Embryonic facial prominence (tissue), 1 donor: ENCODE measurements around the gene COL9A2.
A peak's percentile ranks its signal among the peaks of the same experiment; 100 is the strongest.

ENCODE experiments used
- DNase-seq: peaks from one replicate; pipeline ENCODE4 v3.0.0-alpha.2; 2016; ENCODE audit errors: extremely low spot score

COL9A2 gene

DNA sequence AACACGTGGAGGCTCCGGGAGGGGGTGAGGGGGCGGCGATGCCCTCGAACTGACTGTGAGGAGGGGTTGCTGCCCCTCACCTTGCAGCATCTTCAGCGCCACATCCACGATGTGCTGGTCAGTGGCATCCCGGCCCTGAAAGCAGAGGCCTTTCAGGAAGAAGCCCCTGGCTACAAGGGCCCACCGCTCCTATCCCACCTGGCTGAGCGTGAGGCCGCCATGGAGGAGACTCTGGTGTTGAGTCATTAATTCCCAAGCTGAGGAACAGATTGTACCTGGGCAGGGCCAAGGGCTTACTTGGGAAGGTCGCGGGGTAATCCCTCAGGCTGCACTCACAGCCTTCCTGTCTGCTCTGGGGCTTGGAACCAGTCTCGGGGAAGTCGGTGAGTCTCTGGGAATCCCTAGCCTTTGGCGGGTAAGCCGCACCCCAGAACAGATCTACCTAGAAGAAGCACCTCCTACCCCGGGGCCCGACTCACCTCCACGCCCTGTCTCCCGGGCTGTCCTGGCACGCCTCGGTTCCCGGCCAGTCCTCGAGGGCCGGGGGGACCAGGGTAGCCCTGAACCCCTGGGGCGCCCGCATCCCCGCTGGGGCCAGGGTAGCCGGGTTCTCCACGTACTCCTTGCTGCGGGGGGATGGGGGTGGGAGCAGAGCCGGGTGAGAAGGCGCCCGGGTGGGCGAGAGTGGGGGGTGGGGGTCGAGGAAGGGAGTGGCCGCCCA is 13.9 kb downstream of the COL9A2 start:
- no peak for DNase-seq

DNA sequence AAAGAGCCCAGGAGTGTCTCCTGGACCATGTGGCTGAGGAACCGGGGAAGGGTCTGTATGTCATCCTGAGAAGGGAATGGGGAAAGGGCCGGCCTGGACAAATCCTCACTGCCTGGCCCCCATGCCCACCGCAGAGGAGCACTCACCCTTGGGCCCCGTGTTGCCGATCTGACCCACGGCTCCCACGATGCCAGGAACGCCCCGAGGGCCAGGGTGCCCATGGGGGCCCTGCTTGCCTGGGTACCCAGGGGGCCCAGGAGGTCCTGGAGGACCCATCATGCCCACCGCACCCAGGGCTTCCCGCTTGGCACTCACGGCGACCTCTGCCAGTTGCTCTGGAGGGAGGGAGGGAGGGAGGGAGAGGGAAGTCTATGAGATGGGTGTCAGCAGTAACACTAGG is 14.6 kb downstream of the COL9A2 start:
- no peak for DNase-seq

DNA sequence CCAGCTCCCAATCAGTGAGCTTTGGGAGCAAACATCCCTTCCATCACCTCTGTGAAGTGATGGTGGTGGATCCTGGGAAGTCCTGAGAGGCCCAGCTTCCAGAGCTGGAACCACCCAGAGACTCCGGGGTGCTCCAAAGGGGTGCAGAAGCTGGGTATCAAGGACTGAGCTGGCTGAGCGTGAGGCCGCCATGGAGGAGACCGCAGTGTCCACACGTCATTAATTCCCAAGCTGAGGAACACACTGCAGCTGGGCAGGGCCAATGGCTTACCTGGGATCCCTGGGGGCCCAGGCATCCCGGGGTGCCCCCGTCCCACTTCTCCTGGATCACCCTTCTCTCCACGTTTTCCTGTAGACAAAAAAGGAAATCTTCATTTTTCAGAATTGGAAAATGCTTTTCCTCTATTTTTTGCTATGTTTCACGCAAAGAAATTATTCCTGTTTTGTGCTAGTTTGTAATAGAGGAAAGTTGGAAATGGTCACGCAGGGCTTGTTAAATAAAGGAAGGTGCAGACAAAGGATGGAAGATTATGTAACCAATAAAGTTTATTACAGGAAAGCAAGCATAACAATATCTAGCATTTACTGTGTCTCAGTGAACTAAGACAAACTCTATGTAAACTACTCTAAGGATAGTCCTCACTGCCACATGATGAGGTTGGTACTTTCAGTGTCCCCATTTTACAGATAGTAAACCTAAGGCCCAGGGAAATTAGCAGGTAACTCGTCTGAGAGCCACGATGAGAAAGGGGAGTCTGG is 15.4 kb downstream of the COL9A2 start:
- no peak for DNase-seq

DNA sequence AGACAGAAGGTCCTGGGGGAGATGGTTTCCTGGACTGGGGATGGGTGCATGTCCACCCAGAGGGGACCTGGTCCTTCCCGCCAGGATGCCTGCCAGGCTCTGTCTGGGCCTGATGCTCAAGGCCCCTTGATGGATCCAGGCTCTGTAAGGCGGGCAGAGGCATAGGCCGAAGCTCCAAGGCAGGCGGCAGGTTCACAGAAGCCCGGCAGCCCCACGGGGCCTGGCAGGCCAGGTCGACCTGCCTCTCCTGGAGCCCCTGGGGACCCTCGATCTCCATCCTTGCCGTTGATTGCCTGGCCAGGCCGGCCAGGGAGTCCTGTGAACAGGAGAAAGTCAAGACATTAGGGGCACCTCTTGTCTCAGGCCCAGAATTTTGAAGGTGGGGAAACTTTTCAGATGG is 16.0 kb downstream of the COL9A2 start:
- DNase-seq: no peak

DNA sequence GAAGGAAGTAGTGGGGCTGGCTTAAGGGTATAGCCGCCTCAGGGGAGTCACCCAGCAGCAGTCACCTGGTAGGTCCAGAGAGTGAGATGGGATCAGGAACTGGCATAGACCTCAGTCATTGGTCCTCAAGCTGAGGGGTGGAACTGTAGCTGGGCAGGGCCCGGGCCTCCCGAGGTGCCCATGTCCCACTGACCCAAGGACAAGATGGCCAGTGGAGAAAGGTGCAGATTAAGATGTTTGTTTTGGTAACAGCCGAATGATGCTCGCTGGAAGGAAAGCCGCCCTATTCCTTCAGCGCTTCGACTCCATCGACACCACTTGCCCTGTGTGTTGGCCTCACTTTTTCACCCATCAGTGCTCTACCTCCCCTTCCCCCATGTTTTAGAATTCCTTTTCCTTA is 16.4 kb downstream of the COL9A2 start:
- no peak for DNase-seq

DNA sequence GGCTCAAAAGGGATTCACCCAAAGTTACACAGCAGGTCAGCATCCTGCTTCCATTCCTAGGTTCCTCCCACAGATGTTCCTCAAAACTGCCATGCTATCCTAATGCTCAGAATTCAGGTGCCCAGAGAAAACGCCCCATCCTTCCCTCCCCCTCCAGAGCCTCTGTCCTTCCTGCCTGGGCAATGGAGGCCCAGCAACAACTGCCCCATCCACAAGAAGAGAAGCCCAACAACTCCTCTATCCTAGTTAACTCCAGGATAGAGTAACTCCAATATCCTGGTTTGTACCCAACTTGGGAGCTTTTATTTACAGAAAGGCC is 16.9 kb downstream of the COL9A2 start:
- DNase-seq: no peak

DNA sequence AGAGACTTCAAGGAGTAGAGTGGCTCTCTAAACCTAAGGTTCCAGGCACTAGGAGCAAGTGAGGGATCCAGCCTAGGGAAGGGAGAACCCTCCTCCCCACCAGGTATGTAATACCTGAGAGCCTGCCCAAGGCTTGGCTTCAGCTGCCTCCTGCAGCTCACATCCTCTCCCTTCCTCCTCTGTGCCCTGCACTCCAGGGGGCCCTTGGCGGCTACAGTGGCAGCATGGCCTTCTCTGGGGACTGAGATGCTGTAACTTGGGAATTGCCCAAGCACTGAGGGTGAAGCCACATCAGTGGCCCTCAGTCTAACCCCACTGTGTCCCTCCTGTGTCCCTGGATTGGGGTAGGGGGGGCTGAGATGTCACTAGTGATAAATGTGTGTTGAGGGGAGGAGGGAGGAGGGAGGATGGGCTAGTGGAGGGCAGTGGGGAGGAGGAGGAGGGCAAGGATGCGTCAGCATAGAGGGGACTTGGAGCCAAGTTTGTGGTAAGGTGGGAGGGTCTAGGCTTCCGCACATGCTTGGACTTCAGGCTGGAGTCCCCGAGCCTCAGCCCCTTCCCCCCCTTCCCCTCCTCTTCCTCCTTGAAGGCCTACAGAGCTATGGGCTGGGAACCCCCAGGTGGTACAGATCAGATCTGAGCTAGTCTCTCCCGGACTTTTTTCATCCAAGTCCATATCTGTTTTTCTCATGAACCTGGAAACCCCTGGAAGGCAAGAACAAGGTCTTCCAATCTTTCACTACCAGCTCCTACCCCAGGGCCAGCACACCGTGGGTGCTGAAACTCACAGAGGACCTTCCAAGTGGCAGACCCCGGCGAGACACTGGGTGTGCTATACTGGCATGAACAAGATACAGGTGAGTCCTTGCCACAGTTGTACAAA is 17.5 kb downstream of the COL9A2 start:
- DNase-seq: no peak

DNA sequence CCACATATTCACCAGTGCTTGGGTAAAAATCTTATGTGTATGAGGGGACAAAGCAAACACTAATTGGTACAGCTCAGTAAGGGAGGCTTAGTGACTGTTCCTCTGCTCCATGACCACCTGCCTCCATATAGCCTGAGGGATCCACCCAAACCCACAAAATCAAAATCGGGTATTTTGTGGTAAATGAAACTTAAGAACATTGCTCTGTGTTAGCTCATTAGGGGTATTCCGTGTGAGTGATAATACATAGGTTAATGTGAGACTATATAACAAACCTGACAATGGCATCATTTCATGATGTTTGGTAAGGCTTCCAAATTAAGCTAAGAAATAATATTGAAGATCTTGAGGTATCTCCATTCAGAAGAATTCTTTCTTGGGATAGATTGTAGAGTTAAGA is 25.8 kb downstream of the COL9A2 start:
- DNase-seq: no peak

DNA sequence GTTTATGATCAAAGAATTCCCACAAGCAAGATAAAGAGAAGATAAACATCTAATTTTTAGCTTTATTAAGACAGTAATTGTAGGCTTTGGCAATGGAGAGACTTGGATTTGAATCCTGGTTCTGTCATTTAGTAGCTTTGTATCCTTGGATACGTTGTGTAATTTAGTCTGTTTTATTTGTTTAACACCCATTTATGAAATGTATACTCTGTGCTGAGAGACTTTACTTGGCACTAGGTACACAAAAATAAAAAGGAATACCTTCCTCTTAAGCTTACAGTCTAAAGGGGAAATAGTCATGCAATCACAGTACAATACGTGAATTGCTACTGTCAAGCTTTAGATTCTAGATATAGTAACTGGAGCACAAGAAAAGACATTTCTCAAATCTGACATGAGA is 35.2 kb downstream of the COL9A2 start:
- DNase-seq: no peak

DNA sequence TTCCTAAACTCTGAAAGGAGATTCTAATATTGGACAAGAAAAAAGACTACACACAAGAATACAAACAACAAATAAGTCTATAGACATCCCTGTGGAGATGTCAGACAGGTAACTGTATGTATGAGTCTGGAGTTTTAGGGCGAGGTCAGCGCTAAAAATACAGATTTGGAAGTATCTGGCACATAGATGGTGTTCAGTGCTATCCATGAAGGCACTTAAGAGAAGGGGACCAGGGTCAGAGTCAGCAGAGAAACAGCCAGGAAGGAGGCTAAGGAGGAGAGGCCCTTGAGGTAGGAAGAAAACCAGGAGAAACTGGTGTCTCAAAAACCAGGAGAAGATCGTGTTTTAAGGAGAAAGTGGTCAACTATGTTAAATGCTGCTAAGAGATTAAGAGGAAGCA is 41.0 kb downstream of the COL9A2 start:
- no peak for DNase-seq

DNA sequence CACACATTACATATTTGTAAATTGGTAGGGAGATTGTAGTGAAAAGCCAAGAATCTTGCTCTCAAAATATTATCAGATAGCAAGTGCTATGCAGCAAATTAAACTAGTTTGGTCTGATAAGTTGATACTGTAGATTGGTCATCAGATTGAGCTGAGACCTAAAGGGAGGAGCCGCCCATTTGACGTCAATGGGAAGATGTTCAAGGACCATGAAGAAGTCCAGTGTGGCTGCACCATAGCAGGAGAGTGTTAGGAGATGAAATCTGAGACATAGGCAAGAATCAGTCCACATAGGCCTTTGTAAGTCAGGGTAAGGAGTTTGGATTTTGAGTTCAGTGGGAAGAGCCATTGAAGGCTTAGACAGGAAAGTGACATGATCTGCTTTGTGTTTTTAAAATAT is 42.8 kb downstream of the COL9A2 start:
- no peak for DNase-seq

DNA sequence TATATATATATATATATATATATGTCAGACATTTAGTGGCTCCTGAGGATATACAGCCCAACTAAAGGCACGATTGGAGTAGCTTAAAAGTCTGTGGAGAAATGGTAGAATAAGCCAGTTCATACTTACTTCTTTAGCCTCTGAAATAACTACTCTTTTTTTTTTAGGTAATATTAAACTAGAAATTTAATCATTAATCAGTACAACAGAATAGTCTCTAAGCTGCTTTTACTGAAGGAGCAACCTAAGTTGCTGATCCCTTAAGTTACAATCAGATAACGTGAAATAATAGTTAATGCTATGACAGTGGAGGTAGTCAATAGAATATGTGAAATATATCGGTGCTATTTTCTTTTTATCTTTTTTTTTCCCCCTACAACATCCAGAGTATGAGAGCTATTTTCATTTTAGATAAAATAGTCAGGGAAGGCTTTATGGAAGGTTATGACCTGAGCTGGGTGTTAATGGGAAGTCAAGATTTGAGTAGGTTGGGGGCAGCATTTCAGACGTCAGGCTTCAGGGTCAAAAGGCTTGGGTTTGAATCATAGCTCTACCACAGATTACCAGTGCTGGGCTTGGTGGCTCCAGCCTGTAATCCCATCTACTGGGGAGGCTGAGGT is 43.4 kb downstream of the COL9A2 start:
- DNase-seq: no peak

DNA sequence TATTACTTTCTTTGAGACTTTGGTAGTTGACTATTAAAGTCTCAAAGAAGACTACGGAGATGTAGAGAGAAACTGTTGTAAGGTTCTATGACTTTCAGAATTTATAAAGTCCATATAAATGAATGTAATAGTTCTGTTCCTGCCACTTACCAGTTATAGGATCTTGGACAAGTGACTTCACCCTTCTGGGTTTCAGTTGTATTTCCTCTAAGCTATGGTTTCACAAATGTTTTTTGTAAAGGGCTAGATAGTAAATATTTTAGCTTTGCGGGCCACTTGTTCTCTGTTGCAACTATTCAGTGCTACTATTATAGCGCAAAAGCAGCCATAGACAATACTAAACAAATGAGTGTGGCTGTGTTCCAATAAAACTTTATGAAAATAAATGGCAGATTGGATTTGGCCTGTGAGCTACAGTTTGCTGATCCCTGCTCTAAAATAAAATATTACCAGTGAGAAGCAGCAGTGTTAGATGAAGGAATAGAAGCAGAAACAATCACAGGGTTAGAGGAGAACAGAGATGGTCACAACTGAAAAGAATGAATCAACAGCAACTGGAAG is 44.4 kb downstream of the COL9A2 start:
- no peak for DNase-seq

DNA sequence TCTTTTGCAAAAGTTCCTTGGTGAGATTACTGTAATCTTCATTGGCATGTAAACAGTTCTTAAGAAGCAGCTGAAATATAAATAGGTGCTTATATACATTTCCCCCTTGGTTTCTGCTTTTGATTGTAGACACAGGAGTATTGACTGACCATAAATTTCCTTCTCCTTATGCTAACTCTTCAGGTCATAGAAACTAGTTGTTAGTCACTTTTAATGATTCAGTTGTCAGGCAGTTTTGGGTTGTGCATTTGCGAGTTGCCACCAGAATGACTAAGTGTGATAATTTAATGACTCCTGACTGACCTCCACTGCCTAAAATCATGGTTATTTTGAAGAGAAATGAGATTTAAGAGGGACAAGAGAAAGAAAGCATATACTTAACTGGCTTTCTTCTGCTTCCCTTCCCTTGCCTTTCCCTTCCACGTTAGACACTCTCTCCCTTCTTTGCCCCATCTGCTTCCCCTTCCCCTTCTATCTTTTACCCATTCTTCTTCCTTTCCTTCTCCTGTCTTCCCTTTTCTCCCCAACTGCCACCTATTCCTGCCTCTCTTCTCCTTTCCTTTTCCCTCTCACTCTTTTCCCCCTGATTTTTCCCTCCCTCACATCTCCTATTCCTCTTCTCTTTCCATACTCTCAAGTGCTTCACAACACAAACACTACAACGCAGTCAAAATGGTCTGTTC is 46.8 kb downstream of the COL9A2 start:
- no peak for DNase-seq

DNA sequence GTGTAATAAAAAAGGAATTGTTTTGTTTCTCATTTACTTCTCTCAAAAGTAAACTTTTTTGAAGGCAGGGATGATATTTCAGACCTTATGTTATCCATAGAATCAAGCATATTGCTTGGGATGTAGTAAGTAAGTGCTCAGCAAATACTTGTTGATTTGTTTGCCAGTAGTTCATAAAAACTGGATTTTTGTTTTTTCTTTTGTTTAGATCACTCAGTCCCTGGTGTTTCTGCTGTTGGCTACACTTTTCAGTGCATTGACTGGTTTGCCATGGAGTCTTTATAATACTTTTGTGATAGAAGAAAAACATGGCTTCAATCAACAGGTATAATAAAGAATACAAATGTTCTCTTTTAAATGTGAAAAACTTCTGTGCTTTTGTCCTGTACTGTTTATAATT is 48.9 kb downstream of the COL9A2 start:
- DNase-seq: no peak

DNA sequence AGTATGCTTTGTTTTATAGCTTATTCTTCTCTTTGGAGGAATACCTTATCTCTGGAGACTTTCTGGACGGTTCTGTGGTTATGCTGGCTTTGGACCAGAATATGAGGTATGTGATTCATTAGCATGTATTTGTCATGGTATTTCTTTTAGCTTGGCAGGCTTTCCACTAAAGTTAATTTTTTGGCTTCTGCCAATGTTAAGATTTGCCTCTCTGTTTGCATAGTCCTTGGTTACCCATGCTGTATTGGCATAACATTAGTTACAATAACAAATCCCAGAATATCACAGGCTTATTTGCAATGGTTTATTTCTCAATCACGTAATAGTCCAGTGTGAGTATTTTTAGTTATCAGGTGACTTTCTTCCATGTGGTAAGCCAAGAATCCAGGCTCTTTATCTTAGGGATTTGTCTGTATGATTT is 49.3 kb downstream of the COL9A2 start:
- peak; percentile 44 for DNase-seq

DNA sequence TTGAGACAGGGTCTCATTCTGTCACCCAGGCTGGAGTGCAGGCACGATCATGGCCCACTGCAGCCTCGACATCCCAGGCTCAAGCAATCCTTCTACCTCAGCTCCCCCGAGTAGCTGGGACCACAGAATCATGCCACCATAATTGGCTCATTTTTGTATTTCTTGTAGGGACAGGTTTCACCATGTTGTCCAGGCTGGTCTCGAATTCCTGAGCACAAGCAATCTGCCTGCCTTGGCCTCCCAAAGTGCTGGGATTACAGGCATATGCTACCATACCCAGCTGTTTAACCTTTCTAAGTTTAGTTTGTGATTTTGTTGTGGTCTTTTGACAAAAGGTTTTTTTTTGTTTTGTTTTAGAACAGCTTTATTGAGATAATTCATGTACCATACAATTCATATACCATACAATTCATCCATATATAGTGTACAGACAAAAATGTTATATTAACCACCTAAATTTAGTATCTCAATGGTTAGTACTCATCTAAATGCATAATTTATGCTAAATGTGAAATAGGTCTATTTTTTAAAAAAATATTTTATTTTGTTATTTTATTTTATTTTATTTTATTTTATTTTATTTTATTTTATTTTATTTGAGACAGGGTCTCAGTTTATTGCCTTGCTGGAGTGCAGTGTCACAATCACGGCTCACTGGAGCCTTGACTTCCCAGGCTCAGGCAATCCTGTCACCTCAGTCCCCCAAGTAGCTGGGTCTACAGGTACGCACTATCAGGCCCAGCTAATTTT is 50.1 kb downstream of the COL9A2 start:
- no peak for DNase-seq

DNA sequence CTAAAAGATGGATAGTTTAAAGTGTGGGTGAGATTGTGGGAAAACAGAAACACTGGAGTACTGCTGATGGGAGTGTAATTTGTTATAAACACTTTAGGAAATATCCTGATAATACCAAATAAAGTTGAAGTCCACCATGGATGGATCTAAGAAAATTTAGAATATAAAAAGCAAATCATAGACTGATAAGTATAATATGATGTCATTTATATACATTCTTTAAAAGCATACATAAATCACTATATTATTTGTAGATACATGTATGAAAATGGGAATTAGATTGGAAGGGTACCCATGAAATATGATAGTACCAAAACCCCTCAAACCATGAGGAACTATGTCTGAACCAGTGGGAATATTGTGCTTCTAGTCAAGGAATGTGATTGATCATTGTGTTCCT is 51.2 kb downstream of the COL9A2 start:
- DNase-seq: no peak

DNA sequence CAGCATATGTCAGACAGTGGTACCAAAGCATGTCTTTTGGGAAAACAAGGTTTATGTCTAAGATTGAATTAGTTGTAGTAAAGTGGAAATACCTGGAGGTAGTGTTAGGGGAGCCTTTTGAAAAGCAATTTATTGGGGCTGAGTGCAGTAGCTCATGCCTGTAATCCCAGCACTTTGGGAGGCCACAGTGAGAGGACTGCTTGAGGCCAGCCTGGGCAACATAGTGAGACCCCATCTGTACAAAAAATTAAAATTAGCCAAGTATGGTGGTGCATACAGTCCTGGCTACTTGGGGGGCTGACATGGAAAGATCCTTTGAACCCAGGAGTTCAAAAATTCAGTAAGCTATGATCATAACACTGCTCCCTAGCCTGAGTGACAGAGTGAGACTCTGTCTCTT is 51.8 kb downstream of the COL9A2 start:
- no peak for DNase-seq

DNA sequence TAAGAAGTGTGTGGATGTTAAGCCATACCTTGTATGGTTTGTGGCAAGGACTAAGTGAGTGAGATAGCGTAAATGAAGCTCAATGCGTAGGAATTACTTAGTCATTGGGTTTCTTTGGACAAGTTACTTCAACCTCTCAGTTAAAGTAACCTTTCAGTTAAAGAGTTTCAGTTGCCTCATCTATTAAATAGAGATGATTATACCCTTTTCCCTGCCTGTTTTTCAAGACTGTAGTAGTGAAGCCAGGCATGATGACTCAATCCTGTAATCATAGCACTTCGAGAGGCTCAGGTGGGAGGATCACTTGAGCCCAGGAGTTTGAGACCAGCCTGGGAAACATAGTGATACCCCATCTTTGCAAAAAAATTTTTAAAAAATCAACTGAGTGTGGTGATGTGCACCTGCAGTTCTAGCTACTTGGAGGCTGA is 52.7 kb downstream of the COL9A2 start:
- no peak for DNase-seq

DNA sequence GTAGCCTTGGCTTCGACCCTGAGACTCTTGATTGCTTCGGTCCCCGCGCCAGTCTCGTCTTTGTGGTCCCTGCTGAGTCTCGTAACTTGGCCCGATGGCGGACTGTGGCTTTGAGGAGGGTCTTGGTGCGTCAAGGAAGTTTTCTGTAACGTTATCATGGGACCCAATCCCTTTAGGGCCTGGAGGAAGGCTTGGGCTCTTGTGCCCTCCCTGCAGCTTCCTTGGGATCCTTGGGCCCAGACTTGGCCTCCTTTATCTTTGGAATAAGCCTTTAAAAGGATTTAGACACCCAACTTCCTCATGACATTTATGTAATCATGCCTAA is 58.7 kb downstream of the COL9A2 start:
- DNase-seq: no peak
